GM21381 (cell line): Measurements from ENCODE around the gene TMEM255A.
A peak's percentile ranks its signal among the peaks of the same experiment; 100 is the strongest.

Experiments
- ATAC-seq: cut with Tn5 transposase; IDR thresholded peaks from one replicate; pipeline ENCODE4 v1.9.1; 2021; ENCODE audit warnings: mild to moderate bottlenecking, moderate library complexity; ENCODE audit not compliant: unreplicated experiment

Gene TMEM255A

DNA sequence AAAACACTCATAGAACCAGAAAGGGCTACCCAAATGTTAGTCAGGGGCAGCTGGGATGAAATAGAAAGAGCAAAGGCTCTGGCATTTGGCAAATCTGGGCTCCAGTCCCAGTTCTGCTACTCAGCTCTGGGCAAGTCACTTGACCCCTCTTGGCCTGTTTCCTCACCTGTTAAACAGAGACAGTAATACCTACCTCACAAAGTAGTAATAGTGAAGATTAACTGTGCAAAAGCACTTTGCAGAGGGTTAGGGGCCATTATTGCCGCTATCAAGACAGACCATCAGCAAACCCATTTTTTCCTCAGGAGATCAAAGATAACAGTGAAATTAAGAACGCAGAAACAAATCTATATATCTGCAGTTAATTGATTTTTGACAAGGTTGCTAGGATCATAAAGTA is 40.0 kb downstream of the TMEM255A start:
- ATAC-seq, result no peak

DNA sequence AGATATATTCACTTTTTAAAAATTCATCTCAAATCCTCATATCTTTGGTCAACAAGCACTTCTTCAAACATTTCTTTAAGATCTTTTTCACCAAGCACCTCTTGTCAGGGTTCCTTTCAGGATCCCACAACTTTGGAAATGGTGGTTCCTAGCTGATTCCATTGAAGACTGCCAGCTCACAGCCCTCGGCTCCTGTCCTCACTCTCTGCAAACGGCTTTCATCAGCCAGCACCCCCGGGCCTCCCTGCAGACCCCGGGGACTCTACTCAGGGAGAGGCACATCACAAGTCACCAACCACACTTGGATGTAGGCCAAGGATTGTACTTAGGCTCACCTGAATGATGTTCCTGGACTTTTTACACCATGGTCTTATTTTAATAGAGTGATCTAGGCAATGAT is 40.7 kb downstream of the TMEM255A start:
- ATAC-seq, result no peak

DNA sequence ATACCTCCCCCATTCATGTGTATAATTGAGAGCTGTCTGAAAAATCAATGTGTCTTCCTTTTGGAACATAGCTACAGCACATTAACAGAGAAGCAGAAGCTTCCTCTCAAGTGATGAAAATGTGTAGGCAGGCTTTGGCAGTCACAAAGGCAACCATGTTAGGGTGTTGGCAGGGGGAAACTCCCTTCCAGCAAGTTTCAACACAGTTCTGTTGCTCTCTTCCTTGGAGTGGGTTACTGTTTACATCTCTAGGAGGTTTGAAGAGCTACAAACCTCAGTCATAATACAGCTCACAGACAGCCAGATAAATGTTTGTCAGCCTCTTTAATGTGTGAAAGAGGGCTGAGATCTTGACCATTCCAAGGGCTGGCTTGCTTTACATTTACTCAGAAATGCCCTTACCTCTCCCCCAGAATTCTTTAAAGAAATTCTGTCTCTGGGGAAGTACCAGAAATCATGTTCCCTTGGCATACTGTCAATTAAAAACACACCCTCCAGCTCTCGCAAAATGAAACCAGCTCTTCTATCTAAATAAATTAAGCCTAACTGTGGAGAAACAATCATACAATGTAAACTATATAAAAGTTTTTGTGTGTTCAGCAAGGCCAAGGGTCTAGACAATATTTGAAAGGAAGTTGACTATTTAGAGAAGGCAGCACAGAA is 41.8 kb downstream of the TMEM255A start:
- no peak for ATAC-seq

DNA sequence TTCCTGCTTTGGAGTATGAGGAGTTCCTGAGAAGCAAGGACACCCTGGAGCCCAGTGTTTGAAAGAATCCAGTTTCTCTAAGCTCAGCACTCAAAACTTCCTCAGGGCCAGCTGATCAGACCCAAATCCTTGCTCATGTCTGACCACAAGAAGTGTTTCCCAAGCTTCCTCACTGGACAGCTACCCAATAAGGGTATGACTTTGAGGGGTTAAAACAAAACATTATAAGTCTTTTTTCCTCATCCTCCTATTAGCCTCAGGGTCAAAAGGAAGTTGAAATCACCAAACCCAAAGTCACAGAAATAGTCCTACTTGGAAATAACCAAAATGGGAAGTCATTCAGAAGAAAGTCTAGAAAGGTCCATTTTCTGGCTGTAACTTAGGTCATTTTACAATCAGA is 46.9 kb downstream of the TMEM255A start:
- ATAC-seq, result no peak

DNA sequence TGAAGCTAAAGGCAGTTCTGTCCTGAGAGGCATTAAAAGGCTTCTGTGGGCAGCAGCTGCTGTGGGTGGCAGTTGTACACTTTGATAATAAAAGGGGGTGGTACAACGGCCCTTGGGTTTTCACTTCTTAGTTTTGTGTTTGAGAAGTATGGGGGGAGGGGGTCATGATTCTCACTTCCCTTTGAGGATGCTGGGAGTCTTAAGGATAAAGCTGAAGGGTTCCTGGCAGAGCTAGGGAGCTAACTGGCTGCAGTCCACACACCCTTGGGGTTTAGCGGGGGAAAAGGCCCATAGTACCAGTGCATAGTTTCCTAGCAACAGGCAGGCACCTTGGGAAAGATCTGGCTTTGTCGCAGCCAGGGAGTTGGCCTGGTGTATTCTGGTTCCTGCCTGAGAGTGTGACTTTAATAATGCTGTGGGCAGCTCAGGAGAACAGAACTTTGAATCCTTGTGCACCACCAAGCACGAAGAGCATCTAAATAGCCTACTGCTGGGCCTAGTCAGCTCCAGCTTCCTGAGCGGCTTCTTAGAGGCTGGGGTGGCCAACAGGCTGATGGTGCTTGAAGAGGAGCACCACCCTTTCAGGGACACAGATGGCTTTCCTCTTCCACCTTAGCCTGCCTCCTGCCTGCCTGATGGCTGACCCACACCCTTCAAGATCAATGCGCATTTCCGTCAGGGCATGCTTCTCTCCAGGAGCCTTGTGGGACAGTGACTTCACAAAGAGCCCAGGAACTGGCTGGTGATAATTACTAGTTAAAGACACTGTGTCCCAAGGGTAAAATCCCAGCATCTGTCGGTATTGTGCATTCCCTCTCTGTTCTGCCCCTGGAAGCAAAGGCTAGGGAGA is 48.2 kb downstream of the TMEM255A start:
- no peak for ATAC-seq

DNA sequence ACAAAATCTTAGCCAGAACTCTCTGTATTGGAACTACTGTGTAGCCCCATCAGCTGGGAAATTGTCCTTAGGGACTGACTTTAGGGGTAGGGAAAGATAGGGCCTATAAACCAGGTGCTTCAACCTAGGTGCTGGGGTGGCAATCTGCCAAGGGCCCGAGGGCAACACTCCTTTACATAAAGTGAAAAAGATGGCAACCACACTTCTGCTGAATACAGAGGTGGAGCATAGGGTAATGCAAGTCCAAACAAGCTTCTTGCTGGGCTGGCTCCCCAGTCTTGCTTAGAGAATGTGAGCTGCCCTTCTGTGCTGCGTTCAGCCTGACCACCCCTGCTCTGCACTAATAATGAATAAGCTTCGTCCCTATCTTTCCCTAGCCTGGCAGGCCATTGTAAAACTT is 50.9 kb downstream of the TMEM255A start:
- no peak for ATAC-seq

DNA sequence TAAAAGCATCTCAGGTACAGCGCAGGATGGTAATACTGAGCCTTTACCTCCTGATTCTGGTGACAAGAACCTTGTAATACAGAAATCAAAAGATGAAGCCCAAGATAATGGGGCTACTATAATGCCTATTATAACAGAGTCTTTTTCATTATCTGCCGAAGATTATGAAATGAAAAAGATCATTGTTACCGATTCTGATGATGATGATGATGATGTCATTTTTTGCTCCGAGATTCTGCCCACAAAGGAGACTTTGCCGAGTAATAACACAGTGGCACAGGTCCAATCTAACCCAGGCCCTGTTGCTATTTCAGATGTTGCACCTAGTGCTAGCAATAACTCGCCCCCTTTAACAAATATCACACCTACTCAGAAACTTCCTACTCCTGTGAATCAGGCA is 57.5 kb downstream of the TMEM255A start:
- ATAC-seq, result no peak

DNA sequence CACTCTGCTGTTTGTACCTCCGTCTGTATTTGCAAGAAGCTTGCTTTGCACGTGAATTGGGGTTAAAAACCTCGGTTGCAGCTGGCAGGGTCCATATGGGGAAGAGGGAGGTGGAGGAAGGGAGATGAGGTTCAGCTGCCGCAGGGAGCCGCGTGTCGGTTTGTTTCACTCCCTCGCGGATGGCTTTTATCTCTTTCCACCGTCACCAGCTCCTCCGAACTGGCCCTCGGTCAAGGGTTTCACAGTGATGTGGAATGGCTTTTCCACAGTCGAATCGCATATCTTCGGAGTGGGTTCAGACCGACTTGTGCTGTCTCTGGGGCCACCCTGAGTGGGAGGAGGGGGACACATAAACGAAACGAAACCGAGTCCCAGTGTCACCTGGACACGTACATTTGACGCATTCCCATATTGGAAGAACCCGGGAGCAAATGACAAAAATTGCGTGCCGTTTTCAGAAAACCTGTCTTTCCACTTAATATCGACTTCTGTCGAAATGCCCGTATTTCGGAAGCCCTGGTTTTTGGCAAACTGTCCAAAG is 59.7 kb downstream of the TMEM255A start:
- ATAC-seq, result no peak

DNA sequence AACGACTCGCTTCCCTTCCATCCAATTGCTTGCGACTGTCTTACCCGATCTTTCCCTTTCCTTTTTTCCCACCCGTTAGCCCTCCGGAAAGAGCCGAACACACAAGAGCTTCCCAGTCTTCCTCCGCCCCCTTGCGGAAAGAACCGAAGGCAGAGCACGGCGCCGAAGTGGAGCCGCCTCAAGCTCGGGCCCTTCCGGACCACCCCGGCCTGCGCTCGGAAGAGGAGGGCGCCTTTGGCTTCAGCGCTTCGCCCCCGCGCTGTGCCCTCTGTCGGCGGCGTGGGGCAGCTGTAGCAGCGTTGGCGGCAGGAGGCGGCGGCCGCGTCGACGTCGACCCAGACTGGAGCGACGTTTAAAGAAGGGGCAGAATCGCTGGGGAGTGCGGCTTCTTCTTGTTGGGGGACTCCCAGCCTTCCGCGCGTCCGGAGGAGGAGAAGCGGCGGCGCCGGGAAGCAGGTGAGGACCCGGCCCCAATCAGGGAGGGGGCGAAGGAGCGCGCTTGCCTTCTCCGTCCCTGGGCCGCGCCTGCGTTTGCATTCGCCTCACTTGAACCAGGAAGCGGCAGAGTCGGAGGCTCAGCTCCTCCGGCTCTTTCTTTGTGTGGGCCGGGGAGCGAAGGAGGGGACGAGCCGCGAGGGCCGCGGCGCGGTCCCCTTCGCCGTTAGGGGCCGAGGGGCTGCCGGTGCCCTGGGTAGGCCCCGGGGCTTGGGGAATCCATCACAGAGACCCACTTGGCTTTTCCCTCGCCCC is 60.6 kb downstream of the TMEM255A start, which contains the start of gene ZBTB33:
TSS of gene ZBTB33 (plus strand) at position 291 of the 750 bp plus-strand sequence. CDS start 2,604 bp downstream, outside the sequence.
- peak; percentile 95 for ATAC-seq

DNA sequence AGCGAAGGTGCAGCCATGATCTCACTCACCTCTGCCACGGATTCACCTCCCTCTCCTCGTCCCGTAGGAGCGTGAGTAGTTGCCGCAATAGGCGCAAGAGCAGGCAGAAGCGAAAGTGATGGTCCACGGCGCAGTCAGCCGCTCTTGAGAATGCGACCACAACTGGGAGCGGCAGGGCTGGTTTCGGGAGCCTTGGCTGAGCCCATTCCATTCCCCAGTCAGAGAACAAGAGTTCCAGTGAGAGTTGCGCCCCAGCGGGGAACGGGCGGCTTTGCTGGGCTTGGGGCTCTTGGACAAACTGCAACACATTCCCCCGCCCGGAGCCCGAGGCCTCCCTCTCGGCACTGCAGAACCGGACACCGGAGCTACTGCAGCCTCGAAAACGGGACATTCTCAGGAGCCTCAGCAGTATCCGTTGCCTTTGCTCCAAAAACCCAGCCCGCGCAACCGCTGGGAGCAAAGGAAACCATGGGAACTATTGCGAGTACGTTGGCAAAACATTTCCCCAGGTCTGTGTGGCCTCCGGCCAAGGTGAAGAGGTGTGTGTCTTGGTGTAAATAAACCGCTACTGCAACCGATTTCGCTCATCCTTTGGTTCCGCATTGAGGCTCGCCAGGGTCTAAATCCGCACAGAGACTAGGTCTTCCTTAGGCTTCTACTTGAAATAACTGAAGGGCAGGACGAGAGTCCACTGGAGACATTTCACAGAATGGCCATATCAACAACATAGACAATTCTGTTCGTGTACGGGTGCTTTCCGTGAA is 66.3 kb downstream of the TMEM255A start:
- ATAC-seq, result peak; percentile 80

DNA sequence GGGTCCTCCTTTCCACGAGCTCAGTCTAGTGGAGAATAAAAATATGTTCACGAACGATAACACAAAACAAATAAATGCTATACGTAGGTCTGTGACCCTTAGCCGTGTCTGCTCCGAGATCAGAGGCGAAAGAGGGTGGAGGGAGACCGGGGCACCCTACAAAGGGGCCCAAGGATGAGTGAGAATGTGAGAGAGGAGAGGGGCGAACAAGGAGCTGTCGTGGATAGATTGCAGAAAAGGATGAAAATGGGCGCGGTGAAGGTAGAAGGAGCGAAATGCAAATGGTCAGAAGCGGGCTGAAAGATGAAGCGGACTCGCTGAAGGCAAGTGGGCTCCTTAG is 66.9 kb downstream of the TMEM255A start:
- ATAC-seq, result peak; percentile 12

DNA sequence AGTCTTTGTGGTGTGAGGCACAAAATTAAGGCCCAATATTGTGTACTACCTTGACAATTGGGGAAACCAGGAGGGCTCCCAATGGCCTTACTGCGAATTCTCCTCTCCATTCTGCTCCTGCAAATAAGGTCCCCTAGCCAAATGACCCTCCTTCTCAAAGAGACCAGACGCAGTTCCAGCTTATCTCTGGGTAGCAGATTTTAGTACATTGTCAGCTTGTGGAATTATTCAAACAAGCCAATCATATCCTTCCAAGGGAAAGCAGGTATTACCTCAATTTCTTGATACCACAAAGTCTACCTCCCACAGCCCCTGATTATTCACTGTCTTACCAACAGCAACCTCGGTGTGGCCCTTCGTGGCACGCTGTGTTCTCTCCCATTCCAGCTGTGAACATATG is 68.4 kb downstream of the TMEM255A start:
- no peak for ATAC-seq

DNA sequence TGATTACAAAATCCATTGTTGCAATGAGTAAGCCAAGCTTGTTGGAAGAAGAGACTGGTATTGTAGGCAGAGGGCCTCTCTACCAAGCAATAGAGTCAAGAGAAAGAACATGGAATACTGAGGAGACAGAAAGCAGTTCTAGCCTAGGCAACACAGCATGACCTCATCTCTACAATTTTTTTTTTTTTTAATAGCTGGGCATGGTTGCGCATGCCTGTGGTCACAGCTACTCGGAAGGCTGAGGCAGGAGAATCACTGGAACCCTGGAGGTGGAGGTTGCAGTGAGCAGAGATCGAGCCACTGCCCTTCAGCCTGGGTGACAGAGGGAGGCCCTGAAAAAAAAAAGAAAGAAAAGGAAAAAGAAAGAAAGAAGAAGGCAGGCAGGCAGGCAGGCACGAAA is 72.3 kb downstream of the TMEM255A start:
- no peak for ATAC-seq

DNA sequence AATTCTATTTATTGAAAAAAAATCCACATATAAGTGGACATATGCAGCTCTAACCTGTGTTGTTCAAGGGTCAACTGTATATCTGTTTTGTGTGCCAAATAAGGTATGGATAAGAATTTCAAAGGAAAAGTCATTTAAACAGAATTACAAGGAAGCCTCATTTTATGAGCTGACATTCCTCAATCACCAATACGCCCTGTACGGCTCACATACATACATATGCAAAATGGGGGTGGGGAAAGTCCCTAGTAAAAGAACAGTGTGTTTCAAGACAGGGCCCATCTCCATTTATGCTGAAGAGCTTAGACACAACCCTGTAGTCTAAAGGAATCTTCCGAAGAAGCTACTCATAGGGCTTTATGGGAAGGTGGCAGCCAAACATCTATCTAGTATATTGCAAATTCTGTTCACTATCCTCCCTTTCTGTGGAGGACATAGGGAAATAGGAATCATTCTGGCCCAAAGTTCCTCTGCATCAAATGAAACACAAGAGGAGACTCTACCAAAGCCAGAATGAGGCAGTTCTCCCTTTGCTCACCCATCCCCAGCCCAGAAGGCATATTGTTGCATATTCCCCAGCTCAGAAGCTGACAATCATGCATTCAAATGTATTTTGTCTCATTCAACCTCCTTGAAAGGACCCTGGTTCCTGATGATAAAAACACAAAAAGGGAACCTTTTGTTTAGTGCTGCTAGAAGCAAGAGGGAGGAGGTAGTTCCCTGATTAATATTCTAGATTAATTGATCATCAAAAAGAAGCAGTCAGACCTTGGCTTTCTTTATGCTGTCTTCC is 74.4 kb downstream of the TMEM255A start:
- ATAC-seq, result no peak

DNA sequence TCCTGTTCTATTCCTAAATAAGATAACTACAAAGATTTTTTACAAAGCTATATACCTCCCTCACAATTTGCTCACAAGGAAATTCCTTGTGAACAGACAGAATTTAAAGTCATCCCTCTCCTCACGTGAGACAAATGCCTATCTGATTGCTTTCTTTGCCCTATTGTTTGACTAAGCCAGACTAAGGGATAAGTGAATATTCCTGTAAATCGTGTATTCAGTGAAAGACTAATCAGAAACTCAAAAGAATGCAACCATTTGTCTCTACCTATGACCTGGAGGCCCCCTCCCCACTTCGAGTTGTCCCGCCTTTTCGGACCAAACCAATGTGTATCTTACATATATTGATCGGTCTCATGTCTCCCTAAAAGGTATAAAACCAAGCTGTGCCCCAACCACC is 76.0 kb downstream of the TMEM255A start:
- no peak for ATAC-seq

DNA sequence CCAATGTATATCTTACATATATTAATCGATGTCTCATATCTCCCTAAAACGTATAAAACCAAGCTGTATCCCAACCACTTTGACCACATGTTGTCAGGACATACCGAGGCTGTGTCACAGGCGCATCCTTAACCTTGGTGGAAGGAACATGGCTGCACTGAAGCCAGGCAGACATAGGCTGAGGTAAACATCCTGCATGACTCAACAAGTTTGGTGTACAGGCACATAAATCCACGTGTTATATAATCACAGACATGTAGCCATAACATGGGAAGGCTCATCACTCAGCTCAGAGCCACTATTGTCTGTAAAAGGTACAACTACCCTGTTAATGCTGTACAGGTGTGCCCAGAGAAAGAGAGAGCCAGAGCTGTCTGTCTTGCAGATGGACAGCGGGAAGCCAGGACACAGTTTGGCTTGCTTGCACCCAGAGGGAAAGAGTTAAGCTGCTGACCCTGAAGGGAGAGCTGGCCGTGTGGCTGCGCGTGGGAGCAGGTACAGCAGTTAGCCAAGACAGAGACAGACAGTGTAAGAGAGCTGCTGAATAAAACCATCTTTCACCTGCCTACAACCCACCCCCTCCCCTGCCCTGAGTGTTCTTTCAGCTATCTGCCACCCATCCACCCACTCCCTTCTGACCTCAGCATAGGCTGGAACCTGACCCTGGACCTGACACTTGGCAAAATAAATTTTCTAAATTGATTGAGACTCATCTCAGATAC is 82.9 kb downstream of the TMEM255A start:
- no peak for ATAC-seq

DNA sequence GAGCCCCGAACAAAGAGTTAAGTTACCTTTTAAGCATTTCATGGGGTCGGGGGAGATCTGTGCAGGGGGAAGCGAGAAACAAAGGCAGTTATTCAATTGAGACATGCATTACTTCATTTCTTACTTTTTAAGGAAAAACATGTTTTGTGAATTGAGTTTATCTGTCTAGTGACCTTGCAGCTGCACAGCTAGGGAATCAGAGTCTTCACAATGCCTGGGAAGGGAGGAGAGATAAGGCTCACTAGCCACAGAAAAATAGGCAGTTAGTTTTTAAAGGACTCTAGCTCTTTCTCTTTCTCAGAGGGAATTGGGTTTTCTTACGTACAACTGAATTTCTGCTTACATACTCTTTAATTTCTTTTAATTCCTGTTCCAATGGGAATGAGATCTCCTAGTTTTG is 86.9 kb downstream of the TMEM255A start:
- ATAC-seq, result no peak

DNA sequence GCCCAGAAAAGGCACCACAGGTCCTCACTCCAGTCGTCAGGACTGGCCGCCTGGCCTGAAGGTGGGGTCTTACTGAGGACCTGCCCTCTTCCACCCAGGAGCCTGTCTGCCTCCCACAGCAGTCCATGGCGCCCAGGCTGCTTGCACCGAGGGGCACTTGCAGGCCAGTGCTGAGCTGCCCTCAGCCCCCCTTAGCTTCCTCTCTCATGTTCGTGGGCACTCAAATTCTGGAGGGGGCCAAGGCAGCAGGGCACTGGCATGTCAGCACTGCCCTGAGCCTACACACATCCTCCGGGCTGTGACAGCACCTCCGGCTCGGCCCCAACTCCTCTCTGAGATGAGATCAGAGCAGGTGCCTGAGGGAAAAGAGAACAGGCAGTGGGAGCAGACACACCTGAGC is 87.9 kb downstream of the TMEM255A start:
- ATAC-seq, result no peak
